ACC112 (cell line): Measurements from ENCODE around the gene RAD18.

Source experiments
- H2AFZ ChIP-seq: fragments of 200-600 bp; sonication (generic); one replicate; pipeline ENCODE4 v1.6.0; 2017; ENCODE audit warnings: antibody characterized with exemption, low read length; ENCODE audit not compliant: unreplicated experiment
- H3K27ac ChIP-seq: fragments of 200-600 bp; sonication (generic); 2 replicates; pipeline ENCODE4 v1.5.1; 2014; ENCODE audit warnings: low read depth, mild to moderate bottlenecking, antibody characterized with exemption, low read length, moderate library complexity
- H3K27me3 ChIP-seq: fragments of 200-600 bp; sonication (generic); 2 replicates; pipeline ENCODE4 v1.6.1; 2014; ENCODE audit warnings: mild to moderate bottlenecking, antibody characterized with exemption, low read length, moderate library complexity, mixed read lengths; ENCODE audit not compliant: insufficient read depth
- H3K36me3 ChIP-seq: fragments of 200-600 bp; sonication (generic); 2 replicates; pipeline ENCODE4 v1.6.1; 2016; ENCODE audit warnings: mild to moderate bottlenecking, antibody characterized with exemption, low read length, moderate library complexity, mixed read lengths; ENCODE audit not compliant: insufficient read depth
- H3K4me1 ChIP-seq: fragments of 200-600 bp; sonication (generic); one replicate; pipeline ENCODE4 v1.6.1; 2016; ENCODE audit warnings: low read length, mixed read lengths; ENCODE audit not compliant: insufficient read depth, unreplicated experiment, control insufficient read depth
- H3K4me3 ChIP-seq: fragments of 200-600 bp; sonication (generic); 2 replicates; pipeline ENCODE4 v1.5.1; 2014; ENCODE audit warnings: mild to moderate bottlenecking, low read depth, low read length
- H3K79me2 ChIP-seq: fragments of 200-600 bp; sonication (generic); one replicate; pipeline ENCODE4 v1.6.0; 2016; ENCODE audit warnings: low read length; ENCODE audit not compliant: control insufficient read depth, unreplicated experiment, insufficient read depth

RAD18 gene

DNA sequence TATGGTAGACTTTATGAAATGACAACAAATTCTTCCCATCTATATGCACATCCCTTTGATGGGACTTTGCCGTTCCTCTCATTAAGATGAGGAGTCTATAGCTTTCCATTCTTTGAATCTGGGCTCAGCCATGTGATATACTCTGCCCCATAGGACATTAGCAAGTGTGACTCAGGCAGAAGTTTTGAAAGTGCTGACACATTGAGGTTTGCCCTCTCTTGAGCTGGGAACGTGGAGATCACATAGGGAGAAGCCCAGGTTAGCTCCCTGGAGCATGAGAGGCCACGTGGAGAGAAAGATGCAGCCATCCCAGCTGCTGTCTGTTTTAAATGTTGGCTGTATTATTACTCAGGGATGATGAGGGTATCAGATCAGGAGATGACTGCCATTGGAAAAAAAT, 126.1 kb downstream of the RAD18 start:
- Histone ChIP-seq H3K4me1 (peaks cover 14% of the 10 kb centered on the region), H3K27me3 (no peaks in the 10 kb centered on the region), H2AFZ (no peak overlapping the region), H3K36me3 (no peaks in the 10 kb centered on the region), H3K79me2 (no peaks in the 10 kb centered on the region), H3K4me3 (no peak overlapping the region), H3K27ac (peak overlapping the region; percentile 19; the same call in 1 of the 2 replicates)

DNA sequence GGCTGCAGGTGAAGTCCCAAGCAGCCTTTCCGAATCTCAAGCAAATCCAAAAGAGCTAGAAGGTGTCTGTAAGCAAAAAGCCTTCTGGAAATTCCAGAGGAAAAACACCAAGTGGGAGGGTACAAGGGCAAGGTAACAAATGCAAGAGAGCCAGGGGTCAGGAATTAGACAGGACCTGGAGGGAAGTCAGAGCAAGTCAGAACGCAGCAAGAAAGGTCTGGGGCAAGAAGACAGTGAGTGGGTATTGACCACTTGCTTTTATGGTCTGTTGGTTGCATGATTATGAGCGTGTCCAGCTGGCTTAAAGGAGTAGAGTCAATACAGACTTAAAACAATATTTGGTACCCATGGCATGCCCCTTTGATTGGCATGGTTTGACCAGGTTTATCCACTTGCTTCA, 127.2 kb downstream of the RAD18 start:
- Histone ChIP-seq H3K27me3 (no peaks in the 10 kb centered on the region), H3K27ac (no peak overlapping the region), H3K4me1 (peaks cover 14% of the 10 kb centered on the region), H3K36me3 (no peaks in the 10 kb centered on the region), H3K79me2 (no peaks in the 10 kb centered on the region), H3K4me3 (no peak overlapping the region), H2AFZ (no peak overlapping the region)

DNA sequence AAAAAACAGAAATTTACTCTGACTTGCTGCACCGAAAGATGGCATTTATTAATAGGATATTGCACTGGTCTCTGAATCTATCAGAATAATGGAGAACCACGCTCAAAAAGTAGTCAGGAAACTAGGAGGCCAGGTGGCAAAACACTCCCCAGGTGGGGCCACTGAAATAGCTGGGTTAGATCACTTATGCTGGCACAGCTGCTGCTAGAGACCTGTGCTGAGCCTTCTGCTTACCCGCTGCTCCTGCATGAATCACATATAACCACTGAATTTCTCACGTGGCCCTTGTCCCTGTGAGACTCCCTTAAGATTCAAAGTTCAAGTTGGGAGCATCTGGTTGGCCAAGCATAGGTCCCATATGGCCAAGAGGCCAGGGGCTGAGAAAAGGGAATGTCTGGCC, 127.9 kb downstream of the RAD18 start:
- no peak overlapping the region for H3K4me3 ChIP-seq
- no peaks in the 10 kb centered on the region for H3K79me2 ChIP-seq
- H3K36me3 ChIP-seq = no peaks in the 10 kb centered on the region
- H3K27ac ChIP-seq = no peak overlapping the region
- H3K4me1 ChIP-seq = peaks cover 14% of the 10 kb centered on the region
- no peaks in the 10 kb centered on the region for H3K27me3 ChIP-seq
- no peak overlapping the region for H2AFZ ChIP-seq

DNA sequence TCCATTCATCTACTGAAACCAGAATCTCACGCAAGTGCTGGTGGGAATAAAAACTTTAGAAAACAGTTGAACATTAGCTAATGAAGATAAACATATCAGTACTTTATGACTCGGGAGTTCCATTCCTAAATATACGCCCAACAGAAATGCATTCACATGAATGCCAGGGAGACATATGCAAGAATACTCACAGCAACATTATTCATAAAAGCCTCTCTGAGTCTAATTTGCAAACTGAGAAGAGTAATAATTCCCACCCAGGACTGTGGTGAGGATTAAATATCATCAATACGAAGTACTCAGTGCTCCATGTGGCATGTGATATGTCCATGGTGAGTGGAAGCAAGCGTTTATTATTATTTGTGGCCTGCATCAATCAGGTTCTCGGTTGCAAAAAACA, 128.3 kb downstream of the RAD18 start:
- Histone ChIP-seq H3K4me1 (peaks cover 14% of the 10 kb centered on the region), H2AFZ (no peak overlapping the region), H3K27me3 (no peaks in the 10 kb centered on the region), H3K4me3 (no peak overlapping the region), H3K79me2 (no peaks in the 10 kb centered on the region), H3K27ac (no peak overlapping the region), H3K36me3 (no peaks in the 10 kb centered on the region)

DNA sequence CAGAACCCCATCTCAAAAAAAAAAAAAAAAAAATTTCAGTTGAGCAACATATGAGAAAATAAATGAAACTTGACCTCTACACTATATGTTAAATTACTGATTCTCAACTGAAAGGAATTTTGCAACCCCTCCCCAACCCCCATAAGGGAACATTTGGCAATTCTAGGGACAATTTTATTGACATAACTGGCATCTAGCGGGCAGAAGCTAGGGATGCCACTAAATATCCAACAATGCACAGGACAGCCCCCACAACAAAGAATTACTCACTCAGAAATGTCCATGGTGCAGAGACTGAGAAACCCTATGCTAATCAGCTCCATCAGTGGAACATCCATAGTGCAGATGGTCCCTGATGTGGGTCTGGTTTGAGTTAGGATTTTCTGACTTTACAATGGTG, 135.6 kb downstream of the RAD18 start:
- H3K36me3 ChIP-seq = no peaks in the 10 kb centered on the region
- H3K4me3 ChIP-seq = no peak overlapping the region
- no peaks in the 10 kb centered on the region for H3K79me2 ChIP-seq
- peaks cover 5% of the 10 kb centered on the region for H3K4me1 ChIP-seq
- no peak overlapping the region for H3K27ac ChIP-seq
- no peak overlapping the region for H2AFZ ChIP-seq
- H3K27me3 ChIP-seq = no peaks in the 10 kb centered on the region
